Right renal pelvis (tissue), 4 donors: ENCODE results near the gene RASGRF1. TPM values are rescaled to one million over a fixed set of nuclear protein-coding genes. Genes with fewer than 3 reads are reported as not detected.

Source experiments
- DNase-seq, 4 donors: peaks; one replicate each; pipeline ENCODE4 v3.0.0-alpha.2; 2013; ENCODE audit warnings: low read depth in 4 of 4, low spot score in 3 of 4, missing footprints in 1 of 4
- polyA plus RNA-seq, 4 donors: library from polyadenylated mRNA; unstranded; fragments of 120-200 nt; gene quantifications; one replicate each; pipeline ENCODE4 v1.2.1, GENCODE V29; 2013; ENCODE audit not compliant: insufficient read length in 4 of 4

The RASGRF1 gene
- polyA plus RNA-seq, 4 donors = 0.19 to 0.44 (median 0.40) TPM

DNA sequence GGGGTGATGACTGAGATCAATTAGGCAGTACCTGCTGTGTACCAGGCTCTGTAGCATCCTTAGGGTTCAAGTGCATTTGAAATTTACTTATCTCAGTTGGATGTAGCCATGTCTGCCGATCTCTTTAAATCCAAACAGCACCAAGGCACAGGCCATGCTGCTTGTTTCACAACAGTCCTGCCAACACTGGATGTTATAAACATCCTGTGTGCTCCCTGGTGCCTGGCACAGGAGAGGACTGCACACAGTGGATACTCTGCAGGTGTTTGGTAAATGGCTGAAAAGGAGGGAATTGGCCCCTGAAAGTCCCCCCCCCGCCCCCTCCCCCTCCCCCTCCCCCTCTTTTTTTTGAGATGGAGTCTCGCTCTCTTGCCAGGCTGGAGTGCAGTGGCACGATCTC, 172.7 kb downstream of the RASGRF1 start:
- DNase-seq = no peak

DNA sequence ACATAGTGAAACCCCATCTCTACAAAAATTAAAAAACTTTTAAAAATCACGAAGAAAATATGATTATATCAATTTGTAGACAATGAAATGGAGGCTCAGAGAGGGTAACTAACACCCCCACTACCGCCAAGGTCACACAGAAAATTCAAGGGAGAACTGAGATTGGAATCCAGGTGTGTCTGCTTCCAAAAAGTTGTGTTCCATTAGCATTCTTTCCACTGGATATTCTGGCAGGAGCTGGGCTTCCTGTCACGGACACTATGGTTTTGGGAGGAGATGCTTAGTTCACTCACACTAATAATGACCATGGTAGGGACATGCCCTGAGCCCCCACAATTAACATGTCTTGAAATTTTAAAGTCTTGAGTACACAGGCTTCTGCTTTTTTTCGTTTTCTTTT, 174.5 kb downstream of the RASGRF1 start:
- no peak for DNase-seq

GRCh38 chr15:78915341-78916087, 175.1 kb downstream of the RASGRF1 start:
- no peak for DNase-seq

GRCh38 chr15:78914027-78914764, 176.4 kb downstream of the RASGRF1 start:
- DNase-seq = no peak

GRCh38 chr15:78913012-78913411, 177.6 kb downstream of the RASGRF1 start:
- no peak for DNase-seq

GRCh38 chr15:78912316-78912715, 178.3 kb downstream of the RASGRF1 start:
- no peak for DNase-seq

- DNase-seq = no peak
These were observed 180.3 kb downstream of the RASGRF1 start for GRCh38 chr15:78910271-78910670.

Other genes starting within 250 kb of the RASGRF1 start
- 100 to 1,000 TPM; 719 to 838 (median 801) TPM for gene MORF4L1, start 217.9 kb downstream of the RASGRF1 start, polyA plus RNA-seq
- 100 to 1,000 TPM; 188 to 226 (median 197) TPM for gene CTSH, start 145.7 kb downstream of the RASGRF1 start, polyA plus RNA-seq
- gene ANKRD34C, start 191.9 kb upstream of the RASGRF1 start, polyA plus RNA-seq = under 1 TPM; 0.08 to 0.15 (median 0.09) TPM
- gene TMED3, start 220.3 kb upstream of the RASGRF1 start, polyA plus RNA-seq = 10 to 100 TPM; 62.6 to 71.5 (median 67.0) TPM